ENCODE data around the gene GHRH. TPM values are rescaled to one million over a fixed set of nuclear protein-coding genes. Genes with fewer than 3 reads are reported as not detected.

The GHRH gene
- total RNA-seq, 1 donor from 2014 or later = not detected

DNA sequence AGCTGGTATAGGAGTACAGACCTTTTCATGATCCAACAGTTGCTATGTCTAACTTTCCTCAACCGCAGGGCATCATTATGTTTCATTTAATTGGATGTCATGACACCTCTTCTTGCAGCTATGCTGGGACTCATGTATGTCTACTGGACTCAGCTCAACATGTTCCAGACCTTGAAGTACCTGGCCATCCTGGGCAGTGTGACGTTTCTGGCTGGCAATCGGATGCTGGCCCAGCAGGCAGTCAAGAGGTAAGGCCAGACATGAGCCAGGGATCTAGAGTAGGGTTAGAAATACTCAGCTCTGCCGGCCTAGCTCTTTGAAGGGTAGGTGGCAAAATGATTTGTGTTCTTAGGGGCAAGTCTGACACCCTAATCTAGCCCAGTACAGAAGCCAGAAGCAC is 25.2 kb downstream of the GHRH start:
- no peaks in the 10 kb centered on the region for H3K4me1 ChIP-seq
- DNase-seq (no peak), ATAC-seq (no peak)
- peaks cover 100% of the 10 kb centered on the region for H3K36me3 ChIP-seq
- H3K9me3 ChIP-seq = no peaks in the 10 kb centered on the region
- TF ChIP-seq, protein P1, sequence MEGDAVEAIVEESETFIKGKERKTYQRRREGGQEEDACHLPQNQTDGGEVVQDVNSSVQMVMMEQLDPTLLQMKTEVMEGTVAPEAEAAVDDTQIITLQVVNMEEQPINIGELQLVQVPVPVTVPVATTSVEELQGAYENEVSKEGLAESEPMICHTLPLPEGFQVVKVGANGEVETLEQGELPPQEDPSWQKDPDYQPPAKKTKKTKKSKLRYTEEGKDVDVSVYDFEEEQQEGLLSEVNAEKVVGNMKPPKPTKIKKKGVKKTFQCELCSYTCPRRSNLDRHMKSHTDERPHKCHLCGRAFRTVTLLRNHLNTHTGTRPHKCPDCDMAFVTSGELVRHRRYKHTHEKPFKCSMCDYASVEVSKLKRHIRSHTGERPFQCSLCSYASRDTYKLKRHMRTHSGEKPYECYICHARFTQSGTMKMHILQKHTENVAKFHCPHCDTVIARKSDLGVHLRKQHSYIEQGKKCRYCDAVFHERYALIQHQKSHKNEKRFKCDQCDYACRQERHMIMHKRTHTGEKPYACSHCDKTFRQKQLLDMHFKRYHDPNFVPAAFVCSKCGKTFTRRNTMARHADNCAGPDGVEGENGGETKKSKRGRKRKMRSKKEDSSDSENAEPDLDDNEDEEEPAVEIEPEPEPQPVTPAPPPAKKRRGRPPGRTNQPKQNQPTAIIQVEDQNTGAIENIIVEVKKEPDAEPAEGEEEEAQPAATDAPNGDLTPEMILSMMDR (IDR thresholded peaks at IDR 0.05) = no peak
- no peak overlapping the region for H3K27ac ChIP-seq
- intact Hi-C loops (cut with DNase I) = no loop called here
- H3K27me3 ChIP-seq (ENCODE audit: low read depth) = no peaks in the 10 kb centered on the region
- no peak overlapping the region for H3K4me3 ChIP-seq

DNA sequence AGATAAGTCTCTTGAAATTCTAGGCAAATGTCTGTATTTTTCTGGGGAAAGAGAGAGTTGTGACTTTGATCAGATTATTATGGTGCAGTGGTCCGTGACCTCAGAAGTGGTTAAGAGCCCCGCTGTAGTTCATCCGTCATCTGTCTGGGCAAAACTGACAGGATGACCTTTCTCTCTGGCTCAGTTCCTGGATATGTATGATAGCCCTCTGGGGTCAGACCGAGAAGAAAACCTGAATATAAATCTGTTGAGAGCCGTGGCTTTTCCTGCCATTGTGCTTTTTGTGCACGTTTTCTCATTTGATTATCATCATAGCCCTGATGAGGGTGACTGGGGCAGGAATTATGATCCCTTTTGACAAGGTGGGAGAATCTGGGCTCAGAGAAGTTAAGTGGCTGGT is 26.5 kb downstream of the GHRH start:
- Histone ChIP-seq H3K27ac (no peak overlapping the region), H3K4me1 (no peaks in the 10 kb centered on the region), H3K36me3 (peaks cover 100% of the 10 kb centered on the region), H3K4me3 (no peak overlapping the region), H3K27me3 (ENCODE audit: low read depth) (no peaks in the 10 kb centered on the region), H3K9me3 (no peaks in the 10 kb centered on the region)
- TF ChIP-seq, protein P1 (IDR thresholded peaks at IDR 0.05) = no peak
- no peak for ATAC-seq
- intact Hi-C loops (cut with DNase I) = no loop called here
- DNase-seq = no peak

DNA sequence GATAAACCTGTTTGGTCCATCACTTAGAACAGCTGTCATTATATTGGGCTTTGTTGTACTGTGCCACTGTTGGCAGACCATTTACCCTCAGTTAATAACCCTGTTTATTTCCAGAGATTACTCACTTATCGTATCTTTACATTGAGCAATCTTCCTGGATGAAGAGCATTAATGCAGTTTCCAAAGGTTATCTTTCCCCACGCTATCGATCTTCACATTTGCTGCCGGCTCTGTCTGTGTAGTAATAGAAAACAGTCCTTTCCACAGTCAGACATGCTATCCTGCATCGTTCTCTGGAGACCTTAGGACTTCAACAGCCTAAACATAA is 27.4 kb downstream of the GHRH start:
- Histone ChIP-seq H3K27me3 (ENCODE audit: low read depth) (no peaks in the 10 kb centered on the region), H3K4me3 (no peak overlapping the region), H3K9me3 (no peaks in the 10 kb centered on the region), H3K27ac (no peak overlapping the region), H3K36me3 (peaks cover 100% of the 10 kb centered on the region), H3K4me1 (no peaks in the 10 kb centered on the region)
- ATAC-seq (no peak), DNase-seq (no peak)
- TF ChIP-seq, protein P1 (IDR thresholded peaks at IDR 0.05) = no peak
- intact Hi-C loops (cut with DNase I) = no loop called here

DNA sequence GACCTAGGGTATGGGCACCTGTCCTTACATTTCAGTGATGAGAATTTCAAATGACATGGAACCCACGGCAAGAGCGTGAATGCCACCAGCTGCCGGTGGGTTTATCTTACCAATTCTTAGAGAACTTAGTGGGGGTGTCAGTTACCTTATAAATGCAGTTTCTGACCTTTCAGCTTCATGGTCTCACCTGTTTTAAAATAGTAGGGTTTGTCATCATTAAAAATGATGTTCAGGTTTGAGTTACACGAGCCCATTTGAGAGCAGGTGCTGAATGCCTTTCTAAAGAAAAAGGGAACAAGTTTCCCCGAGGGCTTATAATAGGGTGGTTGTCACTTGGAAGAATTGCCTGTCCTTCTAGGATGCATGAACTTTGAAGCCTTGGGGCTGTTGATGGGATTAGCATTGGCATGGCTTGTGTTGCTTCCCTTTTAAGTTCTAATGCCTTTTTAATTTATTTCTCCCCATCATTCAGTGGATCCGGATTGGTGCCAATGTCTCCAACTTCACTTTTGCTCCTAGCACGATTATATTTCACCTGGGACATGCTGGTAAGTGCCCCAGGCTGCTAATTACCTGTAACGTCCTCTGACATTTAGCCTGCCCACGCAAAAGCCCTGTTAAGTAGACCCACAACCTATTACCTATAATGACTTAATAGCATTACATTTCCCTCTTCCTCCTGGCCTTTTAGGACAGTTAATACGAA is 27.9 kb downstream of the GHRH start:
- no peaks in the 10 kb centered on the region for H3K9me3 ChIP-seq
- H3K4me1 ChIP-seq = peaks cover under 1% of the 10 kb centered on the region
- H3K27ac ChIP-seq = no peak overlapping the region
- no peak overlapping the region for H3K4me3 ChIP-seq
- intact Hi-C loops (cut with DNase I) = no loop called here
- peaks cover 100% of the 10 kb centered on the region for H3K36me3 ChIP-seq
- TF ChIP-seq, protein P1 (IDR thresholded peaks at IDR 0.05) = no peak
- DNase-seq = no peak
- ATAC-seq = no peak
- no peaks in the 10 kb centered on the region for H3K27me3 ChIP-seq (ENCODE audit: low read depth)

DNA sequence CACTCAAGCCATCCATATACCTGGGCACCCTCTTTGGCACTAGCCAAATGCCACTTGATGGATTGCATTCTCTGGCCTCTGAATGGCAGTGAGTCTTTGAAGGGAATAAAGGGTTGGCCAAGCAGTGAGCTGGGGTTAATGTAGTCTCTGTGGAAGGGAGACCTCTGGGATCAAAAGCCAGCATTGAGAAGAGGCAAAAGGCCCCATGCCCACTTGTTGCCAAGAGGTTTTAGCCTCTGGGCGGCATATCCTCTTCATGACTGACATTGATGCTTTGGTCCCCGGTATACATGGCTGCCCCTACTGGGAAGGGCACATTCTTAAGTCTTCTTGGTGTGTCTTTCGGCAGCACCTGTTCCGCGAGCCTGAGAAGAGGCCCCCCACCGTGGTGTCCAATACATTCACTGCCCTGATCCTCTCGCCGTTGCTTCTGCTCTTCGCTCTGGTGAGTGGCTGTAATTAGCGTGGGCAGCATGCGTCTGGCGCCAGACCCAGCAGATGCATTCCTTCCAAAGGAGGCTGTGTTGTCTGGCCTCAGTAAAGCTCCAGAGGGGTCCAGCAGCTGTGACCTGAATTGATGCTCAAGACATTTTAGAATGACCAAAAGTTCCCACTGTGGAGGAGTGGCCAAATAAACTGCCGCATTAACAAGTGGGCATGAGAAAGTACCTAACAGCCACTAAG is 29.5 kb downstream of the GHRH start:
- intact Hi-C loops (cut with DNase I) = no loop called here
- Histone ChIP-seq H3K4me3 (no peak overlapping the region), H3K4me1 (peaks cover 15% of the 10 kb centered on the region), H3K36me3 (peaks cover 100% of the 10 kb centered on the region), H3K9me3 (no peaks in the 10 kb centered on the region), H3K27me3 (ENCODE audit: low read depth) (no peaks in the 10 kb centered on the region), H3K27ac (no peak overlapping the region)
- DNase-seq (no peak), ATAC-seq (no peak)
- TF ChIP-seq, protein P1 (IDR thresholded peaks at IDR 0.05) = no peak
